GM12872 (cell line): Measurements from ENCODE around the gene NSA2.

Source experiments
- TF ChIP-seq, protein P1 (sequence below): IDR thresholded peaks from 3 replicates; pipeline ENCODE4 v1.5.1; 2011; ENCODE audit warnings: low read depth, mild to moderate bottlenecking, low read length, moderate library complexity; ENCODE audit not compliant: insufficient read depth

The NSA2 gene

DNA sequence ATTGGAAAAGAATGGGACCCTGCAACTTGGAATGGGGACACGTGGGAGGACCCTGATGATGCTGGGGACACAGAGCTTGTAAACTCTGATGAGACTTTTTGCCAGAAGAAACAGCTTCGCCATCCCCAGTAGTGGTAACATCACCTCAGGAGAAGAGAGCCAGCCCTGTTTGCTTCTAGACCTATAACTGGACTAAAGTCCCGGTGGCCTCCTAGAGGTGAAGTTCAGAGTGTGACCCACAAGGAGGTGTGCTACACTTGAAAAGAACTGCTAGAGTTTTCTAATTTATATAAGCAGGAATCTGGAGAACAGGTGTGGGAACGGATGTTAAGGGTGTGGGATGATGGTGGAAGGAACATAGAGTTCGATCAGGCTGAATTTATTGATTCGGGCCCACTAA is 19.8 kb downstream of the NSA2 start:
- TF ChIP-seq, protein P1, sequence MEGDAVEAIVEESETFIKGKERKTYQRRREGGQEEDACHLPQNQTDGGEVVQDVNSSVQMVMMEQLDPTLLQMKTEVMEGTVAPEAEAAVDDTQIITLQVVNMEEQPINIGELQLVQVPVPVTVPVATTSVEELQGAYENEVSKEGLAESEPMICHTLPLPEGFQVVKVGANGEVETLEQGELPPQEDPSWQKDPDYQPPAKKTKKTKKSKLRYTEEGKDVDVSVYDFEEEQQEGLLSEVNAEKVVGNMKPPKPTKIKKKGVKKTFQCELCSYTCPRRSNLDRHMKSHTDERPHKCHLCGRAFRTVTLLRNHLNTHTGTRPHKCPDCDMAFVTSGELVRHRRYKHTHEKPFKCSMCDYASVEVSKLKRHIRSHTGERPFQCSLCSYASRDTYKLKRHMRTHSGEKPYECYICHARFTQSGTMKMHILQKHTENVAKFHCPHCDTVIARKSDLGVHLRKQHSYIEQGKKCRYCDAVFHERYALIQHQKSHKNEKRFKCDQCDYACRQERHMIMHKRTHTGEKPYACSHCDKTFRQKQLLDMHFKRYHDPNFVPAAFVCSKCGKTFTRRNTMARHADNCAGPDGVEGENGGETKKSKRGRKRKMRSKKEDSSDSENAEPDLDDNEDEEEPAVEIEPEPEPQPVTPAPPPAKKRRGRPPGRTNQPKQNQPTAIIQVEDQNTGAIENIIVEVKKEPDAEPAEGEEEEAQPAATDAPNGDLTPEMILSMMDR: no peak

DNA sequence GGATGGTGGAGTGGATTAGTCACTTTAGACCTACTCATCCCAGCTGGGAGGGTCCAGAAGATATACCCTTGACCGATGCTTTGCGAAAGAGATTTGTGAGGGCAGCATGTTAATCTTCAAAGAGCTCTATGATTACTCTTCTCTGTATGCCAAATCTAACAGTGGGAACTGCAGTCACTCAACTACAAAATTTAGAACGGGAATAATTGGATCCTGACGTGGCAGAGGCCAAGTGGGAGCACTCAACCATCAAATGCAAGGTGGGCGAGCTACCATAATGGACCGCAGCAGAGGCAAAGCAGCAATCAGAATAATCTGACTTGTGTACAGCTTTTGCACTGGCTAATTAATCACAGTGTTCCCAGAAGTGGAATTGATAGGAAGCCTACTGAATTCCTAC is 20.4 kb downstream of the NSA2 start:
- TF ChIP-seq, protein P1: no peak

DNA sequence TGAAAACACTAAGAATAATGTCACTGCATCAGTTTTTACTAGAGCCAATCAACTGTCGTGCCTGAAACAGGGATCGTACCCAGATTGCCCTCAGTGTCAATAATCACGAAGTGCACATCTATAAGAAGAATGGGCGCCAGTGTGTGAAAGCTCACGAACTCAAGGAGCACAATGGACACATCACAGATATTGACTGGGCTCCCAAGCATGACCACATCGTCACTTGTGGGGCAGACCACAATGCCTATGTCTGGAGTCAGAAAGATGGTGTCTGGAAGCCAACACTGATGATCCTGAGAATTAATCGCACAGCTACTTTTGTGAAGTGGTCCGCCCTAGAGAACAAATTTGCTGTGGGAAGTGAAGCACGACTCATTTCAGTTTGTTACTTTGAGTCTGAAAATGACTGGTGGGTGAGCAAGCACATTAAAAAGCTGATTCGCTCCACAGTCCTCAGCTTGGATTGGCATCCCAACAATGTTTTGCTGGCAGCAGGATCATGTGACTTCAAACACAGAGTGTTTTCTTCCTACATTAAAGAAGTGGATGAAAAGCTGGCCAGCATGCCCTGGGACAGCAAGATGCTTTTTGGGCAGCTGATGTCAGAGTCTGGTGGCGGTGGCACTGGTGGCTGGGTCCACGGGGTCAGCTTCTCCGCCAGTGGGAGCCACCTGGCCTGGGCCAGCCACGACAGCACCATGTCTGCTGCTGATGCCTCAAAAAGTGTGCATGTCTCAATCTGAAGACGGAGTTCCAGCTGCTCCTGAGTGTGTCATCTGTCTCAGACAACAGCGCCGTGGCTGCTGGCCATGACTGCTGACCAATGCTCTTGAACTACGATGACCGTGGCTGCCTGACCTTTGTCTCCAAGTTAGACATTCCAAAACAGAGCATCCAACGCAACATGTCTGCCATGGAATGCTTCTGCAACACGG is 32.2 kb downstream of the NSA2 start:
- TF ChIP-seq, protein P1: no peak

DNA sequence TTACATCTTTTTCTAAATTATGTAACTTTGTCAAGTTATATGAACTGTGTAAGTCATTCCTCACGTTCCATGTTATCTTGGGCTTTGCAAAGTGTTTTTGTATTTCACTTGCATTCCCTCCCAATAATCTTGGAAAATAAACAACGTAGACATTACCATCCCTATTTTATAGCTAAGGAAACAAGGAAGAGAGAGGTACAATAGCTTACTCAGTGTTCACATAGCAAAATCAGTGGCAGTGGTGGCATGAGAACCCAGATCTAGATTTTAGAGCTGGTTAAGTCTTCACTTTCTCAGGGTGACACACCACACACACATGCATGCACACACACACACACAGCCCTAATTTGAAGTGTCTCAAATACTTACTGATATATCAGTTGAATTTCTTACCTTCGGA is 34.1 kb downstream of the NSA2 start:
- TF ChIP-seq, protein P1: no peak

DNA sequence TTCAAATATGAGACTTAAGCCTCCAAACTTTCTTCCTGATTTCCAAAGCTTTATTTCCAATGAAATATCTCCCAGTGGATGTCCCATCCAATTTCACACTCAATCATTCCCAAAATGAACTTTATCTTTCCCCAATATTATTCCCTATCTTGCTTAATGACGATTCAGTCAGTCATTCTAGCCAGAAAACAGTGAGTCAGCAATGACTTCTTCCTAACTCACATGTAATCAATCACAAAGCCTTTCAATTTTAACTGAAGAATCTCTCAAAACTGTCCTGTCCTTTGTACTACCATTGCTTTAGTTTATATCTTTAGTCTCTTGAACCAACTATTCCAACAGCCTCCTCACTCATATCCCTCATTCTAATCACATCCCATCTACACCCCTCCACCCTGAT is 34.9 kb downstream of the NSA2 start:
- TF ChIP-seq, protein P1: no peak

DNA sequence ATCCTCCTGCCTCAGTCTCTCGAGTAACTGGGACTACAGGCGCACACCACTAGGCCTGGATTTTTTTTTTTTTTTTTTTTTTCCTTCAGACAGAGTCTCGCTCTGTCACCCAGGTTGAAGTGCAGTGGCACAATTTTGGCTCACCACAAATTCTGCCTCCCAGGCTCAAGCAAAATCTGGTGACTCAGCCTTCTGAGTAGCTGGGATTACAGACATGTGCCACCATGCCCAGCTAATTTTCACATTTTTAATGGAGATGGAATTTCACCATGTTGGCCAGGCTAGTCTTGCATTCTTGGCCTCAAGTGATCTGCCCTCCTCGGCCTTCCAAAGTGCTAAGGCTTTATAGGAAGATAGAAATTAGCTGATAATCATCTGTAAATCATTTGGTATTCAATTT is 43.9 kb downstream of the NSA2 start:
- TF ChIP-seq, protein P1: no peak

DNA sequence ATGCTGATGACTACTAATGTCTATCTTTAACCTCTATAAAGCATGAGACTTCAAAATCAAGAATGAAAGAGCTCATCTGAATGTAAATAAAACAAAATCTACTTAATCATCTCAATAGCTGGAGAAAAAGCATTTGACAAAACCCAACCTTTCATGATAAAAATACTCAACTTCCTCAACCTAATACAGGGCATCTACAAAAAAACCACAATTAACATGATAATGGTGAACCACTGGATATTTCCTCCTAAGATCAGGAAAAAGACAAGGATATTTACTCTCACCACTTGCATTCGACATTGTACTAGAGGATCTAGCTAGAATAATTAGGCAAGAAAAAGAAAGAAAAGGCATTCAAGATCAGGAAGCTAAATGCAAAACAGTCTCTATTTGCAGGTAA is 49.8 kb downstream of the NSA2 start:
- TF ChIP-seq, protein P1: no peak
